Activated naive CD4-positive, alpha-beta T cell treated with Interleukin-2 at 50 U/mL for 16 hours (primary cell): ENCODE data around the gene SH3TC1.

Experiments used
- DNase-seq: peaks from one replicate; pipeline ENCODE4 v3.0.0-alpha.2; 2020

SH3TC1 gene

GRCh38 chr4:8280158-8280875 lies 81.2 kb downstream of the SH3TC1 start:
- no peak for DNase-seq

- no peak for DNase-seq
These were observed 81.9 kb downstream of the SH3TC1 start for GRCh38 chr4:8280876-8281440.

- no peak for DNase-seq
These were observed 82.5 kb downstream of the SH3TC1 start for GRCh38 chr4:8281519-8282133.

- DNase-seq = no peak
These were observed 83.1 kb downstream of the SH3TC1 start for GRCh38 chr4:8282134-8282641.

- DNase-seq = no peak
These were observed 83.7 kb downstream of the SH3TC1 start for GRCh38 chr4:8282742-8283141.

GRCh38 chr4:8283161-8283560 lies 84.1 kb downstream of the SH3TC1 start:
- no peak for DNase-seq

GRCh38 chr4:8283631-8284121 lies 84.6 kb downstream of the SH3TC1 start:
- DNase-seq = no peak

GRCh38 chr4:8284391-8284790 lies 85.3 kb downstream of the SH3TC1 start:
- DNase-seq = no peak

GRCh38 chr4:8285143-8285975 lies 86.3 kb downstream of the SH3TC1 start:
- DNase-seq = no peak

- DNase-seq = no peak
These were observed 87.1 kb downstream of the SH3TC1 start for GRCh38 chr4:8285976-8286718.

- no peak for DNase-seq
These were observed 87.7 kb downstream of the SH3TC1 start for GRCh38 chr4:8286719-8287342.

- no peak for DNase-seq
These were observed 88.5 kb downstream of the SH3TC1 start for GRCh38 chr4:8287343-8288280.

GRCh38 chr4:8289151-8289750 lies 90.2 kb downstream of the SH3TC1 start:
- DNase-seq = no peak

- DNase-seq = no peak
These were observed 91.0 kb downstream of the SH3TC1 start for GRCh38 chr4:8289956-8290700.

GRCh38 chr4:8290701-8290970 lies 91.5 kb downstream of the SH3TC1 start:
- DNase-seq = no peak
